ENCODE results near the gene TLX1.

TLX1 gene

DNA sequence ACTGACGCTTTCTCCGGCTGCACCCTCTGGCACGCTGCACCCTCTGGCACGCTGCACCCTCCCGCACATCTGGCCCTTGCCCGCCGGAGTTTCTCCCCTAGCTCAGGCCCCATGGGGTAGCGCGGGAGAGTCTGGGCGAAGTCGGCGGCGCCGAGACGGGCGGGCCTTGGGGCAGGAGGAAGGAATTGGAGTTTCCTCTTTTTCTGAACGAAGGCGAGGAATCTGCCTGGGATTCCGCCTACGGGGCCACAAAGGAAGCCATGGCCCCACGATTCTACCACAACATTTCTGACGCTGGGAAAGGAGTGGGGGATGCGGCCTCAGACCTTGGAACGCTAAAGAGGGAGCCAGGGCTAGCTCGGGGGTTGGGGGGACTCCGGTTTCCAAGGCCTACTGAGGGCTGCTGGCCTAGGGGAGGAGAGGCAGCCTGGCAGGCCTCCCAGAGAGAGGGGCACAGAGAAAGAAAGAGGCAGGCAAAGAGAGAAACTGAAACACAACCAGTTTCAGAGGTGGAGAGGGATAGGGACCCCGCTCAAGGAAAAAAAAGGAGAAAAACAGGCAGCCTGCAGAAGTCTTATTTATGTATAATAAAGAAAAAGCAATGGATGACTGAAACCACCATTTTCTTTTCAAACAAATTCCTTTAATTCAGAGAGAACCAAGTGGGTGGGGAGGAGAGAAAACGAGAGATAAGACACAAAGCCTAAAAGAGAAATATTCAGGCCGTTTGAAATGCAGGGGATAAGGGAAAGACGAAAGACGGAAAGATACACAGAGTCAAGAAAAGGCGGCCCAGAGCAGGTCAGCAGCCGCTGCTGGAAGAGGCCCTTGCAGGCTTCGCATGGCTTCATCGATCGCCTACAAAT, 4.3 kb downstream of the TLX1 start:
- Histone ChIP-seq H3K4me3 (ENCODE audit: low read length) (no peak overlapping the region), H3K9me2 (replicated peaks; ENCODE audit: control insufficient read depth, low read length) (no peaks in the 10 kb centered on the region), H3K27ac (ENCODE audit: low read depth, low read length) (no peak overlapping the region), H3K4me1 (ENCODE audit: control insufficient read depth, low read length) (no peaks in the 10 kb centered on the region), H3K79me2 (ENCODE audit: control insufficient read depth, low read length) (no peaks in the 10 kb centered on the region), H4K20me1 (ENCODE audit: control insufficient read depth, insufficient read depth, low read depth, low read length) (no peaks in the 10 kb centered on the region), H3K9me3 (ENCODE audit: control insufficient read depth, insufficient read depth, low read length) (no peaks in the 10 kb centered on the region), H3K4me2 (ENCODE audit: low read length) (no peak overlapping the region), H3K36me3 (ENCODE audit: control insufficient read depth, low read length) (no peaks in the 10 kb centered on the region), H3F3A (ENCODE audit: control insufficient read depth, insufficient read depth) (no peaks in the 10 kb centered on the region), H3K27me3 (ENCODE audit: control insufficient read depth, low read length) (peaks cover 76% of the 10 kb centered on the region)
- TF ChIP-seq, protein P1, sequence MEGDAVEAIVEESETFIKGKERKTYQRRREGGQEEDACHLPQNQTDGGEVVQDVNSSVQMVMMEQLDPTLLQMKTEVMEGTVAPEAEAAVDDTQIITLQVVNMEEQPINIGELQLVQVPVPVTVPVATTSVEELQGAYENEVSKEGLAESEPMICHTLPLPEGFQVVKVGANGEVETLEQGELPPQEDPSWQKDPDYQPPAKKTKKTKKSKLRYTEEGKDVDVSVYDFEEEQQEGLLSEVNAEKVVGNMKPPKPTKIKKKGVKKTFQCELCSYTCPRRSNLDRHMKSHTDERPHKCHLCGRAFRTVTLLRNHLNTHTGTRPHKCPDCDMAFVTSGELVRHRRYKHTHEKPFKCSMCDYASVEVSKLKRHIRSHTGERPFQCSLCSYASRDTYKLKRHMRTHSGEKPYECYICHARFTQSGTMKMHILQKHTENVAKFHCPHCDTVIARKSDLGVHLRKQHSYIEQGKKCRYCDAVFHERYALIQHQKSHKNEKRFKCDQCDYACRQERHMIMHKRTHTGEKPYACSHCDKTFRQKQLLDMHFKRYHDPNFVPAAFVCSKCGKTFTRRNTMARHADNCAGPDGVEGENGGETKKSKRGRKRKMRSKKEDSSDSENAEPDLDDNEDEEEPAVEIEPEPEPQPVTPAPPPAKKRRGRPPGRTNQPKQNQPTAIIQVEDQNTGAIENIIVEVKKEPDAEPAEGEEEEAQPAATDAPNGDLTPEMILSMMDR (IDR thresholded peaks at IDR 0.05; ENCODE audit: low read depth, low read length, poor library complexity, severe bottlenecking), result no peak
- no peak for TF ChIP-seq EZH2phosphoT487 (IDR thresholded peaks at IDR 0.05; ENCODE audit: borderline replicate concordance, low read length)

DNA sequence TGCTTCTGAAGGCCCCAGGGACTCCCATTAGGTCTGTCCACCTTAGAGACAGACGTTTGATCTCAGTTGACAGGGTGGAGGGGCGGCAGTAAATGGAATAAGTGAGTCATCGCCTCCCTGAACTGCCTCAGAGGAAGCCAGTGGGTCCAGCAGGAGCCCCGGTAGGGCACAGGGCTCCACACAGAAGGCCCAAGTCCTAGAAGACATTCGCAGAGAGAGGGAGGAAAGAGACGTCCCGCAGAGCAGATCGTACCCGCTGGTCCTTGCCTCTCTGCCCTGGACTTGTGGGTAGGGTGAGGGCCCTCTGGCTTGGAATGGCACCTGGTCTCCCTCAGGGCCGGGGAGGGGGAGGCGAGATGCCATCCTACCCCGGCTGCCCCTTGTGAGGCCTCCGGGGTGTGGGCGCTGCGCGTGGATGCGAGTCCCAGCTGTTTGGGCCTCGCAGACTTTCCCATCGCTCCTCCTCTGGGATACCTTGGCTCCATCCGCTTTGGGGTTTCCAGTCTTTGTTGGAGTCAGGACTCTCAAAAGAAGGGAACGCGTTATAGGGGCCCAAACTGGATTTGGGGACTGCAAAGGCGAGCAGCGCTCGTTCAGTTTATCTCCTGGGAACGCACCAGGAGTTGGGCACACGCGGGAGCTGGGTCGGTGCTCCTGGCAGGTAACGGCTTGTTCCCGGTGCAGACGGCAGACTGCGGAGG, 5.1 kb downstream of the TLX1 start:
- Histone ChIP-seq H3K27ac (ENCODE audit: low read depth, low read length) (no peak overlapping the region), H3K4me1 (ENCODE audit: control insufficient read depth, low read length) (peaks cover 3% of the 10 kb centered on the region; the same call in 1 of the 2 replicates), H3K79me2 (ENCODE audit: control insufficient read depth, low read length) (no peaks in the 10 kb centered on the region), H3F3A (ENCODE audit: control insufficient read depth, insufficient read depth) (no peaks in the 10 kb centered on the region), H3K36me3 (ENCODE audit: control insufficient read depth, low read length) (no peaks in the 10 kb centered on the region), H3K9me3 (ENCODE audit: control insufficient read depth, insufficient read depth, low read length) (no peaks in the 10 kb centered on the region), H4K20me1 (ENCODE audit: control insufficient read depth, insufficient read depth, low read depth, low read length) (no peaks in the 10 kb centered on the region), H3K4me2 (ENCODE audit: low read length) (no peak overlapping the region), H3K4me3 (ENCODE audit: low read length) (no peak overlapping the region), H3K27me3 (ENCODE audit: control insufficient read depth, low read length) (peaks cover 76% of the 10 kb centered on the region), H3K9me2 (replicated peaks; ENCODE audit: control insufficient read depth, low read length) (no peaks in the 10 kb centered on the region)
- TF ChIP-seq, protein P1 (IDR thresholded peaks at IDR 0.05; ENCODE audit: low read depth, low read length, poor library complexity, severe bottlenecking), result no peak
- TF ChIP-seq EZH2phosphoT487 (IDR thresholded peaks at IDR 0.05; ENCODE audit: borderline replicate concordance, low read length), result no peak

DNA sequence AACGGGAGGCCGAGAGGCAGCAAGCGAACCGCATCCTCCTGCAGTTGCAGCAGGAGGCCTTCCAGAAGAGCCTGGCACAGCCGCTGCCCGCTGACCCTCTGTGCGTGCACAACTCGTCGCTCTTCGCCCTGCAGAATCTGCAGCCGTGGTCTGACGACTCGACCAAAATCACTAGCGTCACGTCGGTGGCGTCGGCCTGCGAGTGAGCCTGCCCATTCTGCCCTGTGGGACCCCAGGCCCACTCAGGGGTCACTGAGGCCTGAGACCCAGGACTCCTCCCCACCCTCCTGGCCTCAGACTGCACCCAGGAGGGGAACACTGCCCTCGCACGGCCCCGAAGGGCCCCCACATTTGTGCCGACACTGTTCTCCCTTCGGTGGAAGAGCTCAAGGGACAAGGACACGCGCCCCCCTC, 5.6 kb downstream of the TLX1 start:
- Histone ChIP-seq H4K20me1 (ENCODE audit: control insufficient read depth, insufficient read depth, low read depth, low read length) (no peaks in the 10 kb centered on the region), H3K79me2 (ENCODE audit: control insufficient read depth, low read length) (no peaks in the 10 kb centered on the region), H3F3A (ENCODE audit: control insufficient read depth, insufficient read depth) (no peaks in the 10 kb centered on the region), H3K9me3 (ENCODE audit: control insufficient read depth, insufficient read depth, low read length) (no peaks in the 10 kb centered on the region), H3K36me3 (ENCODE audit: control insufficient read depth, low read length) (no peaks in the 10 kb centered on the region), H3K9me2 (replicated peaks; ENCODE audit: control insufficient read depth, low read length) (no peaks in the 10 kb centered on the region), H3K27me3 (ENCODE audit: control insufficient read depth, low read length) (peaks cover 77% of the 10 kb centered on the region), H3K4me1 (ENCODE audit: control insufficient read depth, low read length) (peaks cover 3% of the 10 kb centered on the region; the same call in 1 of the 2 replicates), H3K4me3 (ENCODE audit: low read length) (no peak overlapping the region), H3K4me2 (ENCODE audit: low read length) (no peak overlapping the region), H3K27ac (ENCODE audit: low read depth, low read length) (no peak overlapping the region)
- no peak for TF ChIP-seq EZH2phosphoT487 (IDR thresholded peaks at IDR 0.05; ENCODE audit: borderline replicate concordance, low read length)
- TF ChIP-seq, protein P1 (IDR thresholded peaks at IDR 0.05; ENCODE audit: low read depth, low read length, poor library complexity, severe bottlenecking), result no peak
